ENCODE data around the gene TAMALIN. TPM values are rescaled to one million over a fixed set of nuclear protein-coding genes. Genes with fewer than 3 reads are reported as not detected.

Gene TAMALIN
- polyA plus RNA-seq, 1 donor from 2014 or later = 6.1 TPM

GRCh38 chr12:52044292-52044983 is 37.7 kb downstream of the TAMALIN start:
- no peak overlapping the region for H3K4me3 ChIP-seq (ENCODE audit: low read length)
- H3K27ac ChIP-seq (ENCODE audit: low read length) = no peak overlapping the region
- H3K36me3 ChIP-seq (ENCODE audit: insufficient read depth, low read length) = no peaks in the 10 kb centered on the region

GRCh38 chr12:52045794-52046199 is 39.1 kb downstream of the TAMALIN start:
- Histone ChIP-seq H3K79me2 (replicated peaks; ENCODE audit: insufficient read depth, low read length) (no peaks in the 10 kb centered on the region), H3K4me3 (ENCODE audit: low read length) (no peak overlapping the region), H3K9me3 (ENCODE audit: low read length) (no peaks in the 10 kb centered on the region), H3K27ac (ENCODE audit: low read length) (no peak overlapping the region), H3K4me2 (ENCODE audit: low read length) (no peak overlapping the region), H3K9me2 (ENCODE audit: insufficient read depth, low read length) (no peaks in the 10 kb centered on the region), H3F3A (ENCODE audit: insufficient read depth, low read length, poor library complexity, severe bottlenecking) (no peaks in the 10 kb centered on the region), H3K27me3 (ENCODE audit: insufficient read depth, low read depth, low read length) (no peaks in the 10 kb centered on the region), H3K9ac (ENCODE audit: low read length) (no peak overlapping the region), H4K20me1 (ENCODE audit: insufficient read depth) (no peaks in the 10 kb centered on the region), H3K36me3 (ENCODE audit: insufficient read depth, low read length) (no peaks in the 10 kb centered on the region), H2AFZ (ENCODE audit: low read depth, low read length) (no peak overlapping the region)
- TF ChIP-seq CTCF (IDR thresholded peaks at IDR 0.05; ENCODE audit: poor library complexity, severe bottlenecking) (no peak), TAF1 (IDR thresholded peaks at IDR 0.05; ENCODE audit: low read depth) (no peak), SMC3 (conservative IDR thresholded peaks at IDR 0.05; ENCODE audit: poor library complexity) (no peak), RAD21 (conservative IDR thresholded peaks at IDR 0.05) (no peak), REST (IDR thresholded peaks at IDR 0.05; ENCODE audit: borderline replicate concordance) (no peak)

More at GRCh38 chr12:52044292-52044983, 37.7 kb downstream of the TAMALIN start:
- no peak overlapping the region for H3K4me2 ChIP-seq (ENCODE audit: low read length)
- TF ChIP-seq SMC3 (conservative IDR thresholded peaks at IDR 0.05; ENCODE audit: poor library complexity) = no peak
- TF ChIP-seq MXI1 (conservative IDR thresholded peaks at IDR 0.05; ENCODE audit: poor library complexity, severe bottlenecking) = no peak
- TF ChIP-seq RAD21 (conservative IDR thresholded peaks at IDR 0.05) = no peak
- TF ChIP-seq TAF1 (IDR thresholded peaks at IDR 0.05; ENCODE audit: low read depth) = no peak
- no peak for TF ChIP-seq EZH2 (IDR thresholded peaks at IDR 0.05; ENCODE audit: borderline replicate concordance, insufficient read depth, low read length, poor library complexity, severe bottlenecking)
- no peak for TF ChIP-seq REST (IDR thresholded peaks at IDR 0.05; ENCODE audit: borderline replicate concordance)
- TF ChIP-seq CTCF (IDR thresholded peaks at IDR 0.05; ENCODE audit: poor library complexity, severe bottlenecking) = no peak
- no peak for TF ChIP-seq EP300 (conservative IDR thresholded peaks at IDR 0.05; ENCODE audit: poor library complexity, severe bottlenecking)
- no peak for TF ChIP-seq POLR2AphosphoS5 (IDR thresholded peaks at IDR 0.05)
- no peak overlapping the region for H2AFZ ChIP-seq (ENCODE audit: low read depth, low read length)
- H3F3A ChIP-seq (ENCODE audit: insufficient read depth, low read length, poor library complexity, severe bottlenecking) = no peaks in the 10 kb centered on the region
- H3K9me2 ChIP-seq (ENCODE audit: insufficient read depth, low read length) = no peaks in the 10 kb centered on the region
- no peaks in the 10 kb centered on the region for H4K20me1 ChIP-seq (ENCODE audit: insufficient read depth)
- H3K79me2 ChIP-seq (replicated peaks; ENCODE audit: insufficient read depth, low read length) = no peaks in the 10 kb centered on the region
- H3K27me3 ChIP-seq (ENCODE audit: insufficient read depth, low read depth, low read length) = no peaks in the 10 kb centered on the region
- no peaks in the 10 kb centered on the region for H3K9me3 ChIP-seq (ENCODE audit: low read length)
- no peak overlapping the region for H3K9ac ChIP-seq (ENCODE audit: low read length)

All from neural cell (in vitro differentiated cells).